Measurements from ENCODE around the gene BAIAP2L2. TPM values are rescaled to one million over a fixed set of nuclear protein-coding genes. Genes with fewer than 3 reads are reported as not detected.

BAIAP2L2 gene
- total and polyA plus RNA-seq, 2 experiments from 2014 or later: 3.9 to 5.6 TPM

DNA sequence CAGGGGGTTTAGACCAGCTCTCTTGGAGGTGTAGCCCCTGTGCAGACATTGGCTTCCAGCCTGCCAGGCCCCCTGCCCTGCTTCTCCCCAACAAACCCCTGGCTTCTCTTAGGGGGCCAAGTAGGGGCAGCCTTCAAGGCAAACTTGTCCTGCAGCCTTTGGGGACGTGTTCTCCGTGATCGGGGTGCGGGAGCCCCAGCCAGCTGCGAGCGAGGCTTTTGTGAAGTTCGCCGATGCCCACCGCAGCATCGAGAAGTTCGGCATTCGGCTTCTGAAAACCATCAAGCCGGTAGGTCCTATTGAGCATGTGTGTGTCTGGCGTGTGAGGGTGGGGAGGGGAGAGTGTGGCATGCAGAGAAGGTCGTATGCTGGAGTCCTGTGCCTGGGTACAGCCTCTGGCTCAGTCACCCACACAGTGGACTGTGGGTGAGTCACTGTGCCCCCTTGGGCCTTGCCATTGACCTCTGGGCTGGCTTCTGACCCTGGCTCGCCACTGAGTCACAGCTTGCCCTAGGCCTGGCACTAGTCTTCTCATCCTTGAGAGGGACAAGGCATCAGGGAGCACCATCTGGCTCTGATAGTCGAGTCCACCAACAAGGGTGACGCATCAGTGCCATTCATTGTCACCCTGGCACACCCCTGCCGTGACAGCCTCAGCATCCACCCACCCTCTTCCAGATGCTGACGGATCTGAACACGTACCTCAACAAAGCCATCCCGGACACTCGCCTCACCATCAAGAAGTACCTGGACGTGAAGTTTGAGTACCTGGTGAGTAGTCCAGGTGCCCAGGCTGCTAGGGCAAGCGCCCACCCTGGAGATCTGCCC lies 37.9 kb downstream of the BAIAP2L2 start:
- H3K27ac Mint-ChIP-seq: no peak overlapping the region

DNA sequence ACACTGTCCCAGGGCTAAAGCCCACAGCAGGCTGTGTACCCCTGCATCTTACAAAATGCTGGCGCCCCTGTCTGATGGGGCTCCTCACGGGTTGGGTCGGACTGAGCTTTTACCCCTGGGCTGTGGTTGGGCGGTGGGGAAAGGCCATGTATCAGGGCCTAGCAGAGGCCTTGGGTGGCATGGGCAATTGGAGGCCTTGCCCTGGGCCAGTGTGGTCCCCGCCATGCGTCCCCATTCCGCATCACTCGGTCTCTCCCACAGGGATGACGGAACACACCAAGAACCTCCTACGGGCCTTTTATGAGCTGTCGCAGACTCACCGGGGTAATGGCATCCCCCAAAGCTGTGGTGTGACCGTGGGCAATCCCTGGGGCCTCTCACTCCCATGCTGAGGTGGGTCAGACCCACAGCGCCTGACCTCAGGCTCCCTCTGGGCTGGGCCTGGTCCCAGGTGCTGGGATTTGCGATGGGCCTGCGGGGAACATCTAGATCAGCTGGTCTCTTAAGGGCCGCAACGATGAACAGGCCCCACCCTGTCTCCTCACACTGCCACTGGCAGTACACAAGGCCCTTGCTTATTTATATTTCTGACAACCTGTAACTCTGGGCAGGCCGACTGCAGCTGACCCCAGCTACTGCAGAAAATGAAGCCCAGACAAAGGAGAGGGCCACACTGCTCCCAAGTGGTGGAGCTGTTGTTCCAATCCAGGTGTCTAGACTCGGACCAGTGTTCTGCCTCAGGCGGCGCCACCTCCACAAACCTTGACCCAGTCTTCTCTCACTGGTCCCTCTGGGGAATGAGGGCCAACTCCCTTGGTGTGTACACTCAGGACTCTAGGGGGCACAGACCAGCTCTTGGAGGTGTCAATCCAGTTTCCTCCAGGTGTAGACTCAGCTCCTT lies 38.8 kb downstream of the BAIAP2L2 start:
- H3K4me1 Mint-ChIP-seq: peaks cover 5% of the 10 kb centered on the region; the same call in 2 of the 3 replicates
- H3K9me3 Mint-ChIP-seq: no peaks in the 10 kb centered on the region
- Histone ChIP-seq H3K79me2 (replicated peaks; ENCODE audit: insufficient read depth) (no peaks in the 10 kb centered on the region), H3K36me3 (ENCODE audit: insufficient read depth) (no peaks in the 10 kb centered on the region), H3K4me2 (no peak overlapping the region), H3K9me2 (ENCODE audit: insufficient read depth) (no peaks in the 10 kb centered on the region), H4K20me1 (replicated peaks; ENCODE audit: insufficient read depth) (no peaks in the 10 kb centered on the region; the same call in 1 of the 2 replicates), H3F3A (replicated peaks; ENCODE audit: low read depth) (no peaks in the 10 kb centered on the region), H3K27ac (ENCODE audit: low read depth) (no peak overlapping the region), H3K27me3 (ENCODE audit: insufficient read depth) (no peaks in the 10 kb centered on the region), H2AFZ (no peak overlapping the region), H3K4me3 (no peak overlapping the region), H3K4me1 (ENCODE audit: insufficient read depth) (0 out of 2 replicates have a peak, but pooled peaks cover 3% of the 10 kb centered on the region)
- H3K4me3 Mint-ChIP-seq: no peak overlapping the region
- peaks cover 34% of the 10 kb centered on the region for H3K36me3 Mint-ChIP-seq (ENCODE audit: low read depth)
- H3K27me3 Mint-ChIP-seq (ENCODE audit: insufficient read depth, low read depth, poor library complexity): peaks cover 13% of the 10 kb centered on the region
- DNase-seq (ENCODE audit: low spot score): no peak
- no peak for ATAC-seq
- no peak overlapping the region for H3K27ac Mint-ChIP-seq
- TF ChIP-seq ZNF114 (CRISPR knock-in tag; IDR thresholded peaks at IDR 0.05): no peak
- TF ChIP-seq EZH2phosphoT487 (IDR thresholded peaks at IDR 0.05; ENCODE audit: unreplicated experiment): no peak
- TF ChIP-seq, protein P1, sequence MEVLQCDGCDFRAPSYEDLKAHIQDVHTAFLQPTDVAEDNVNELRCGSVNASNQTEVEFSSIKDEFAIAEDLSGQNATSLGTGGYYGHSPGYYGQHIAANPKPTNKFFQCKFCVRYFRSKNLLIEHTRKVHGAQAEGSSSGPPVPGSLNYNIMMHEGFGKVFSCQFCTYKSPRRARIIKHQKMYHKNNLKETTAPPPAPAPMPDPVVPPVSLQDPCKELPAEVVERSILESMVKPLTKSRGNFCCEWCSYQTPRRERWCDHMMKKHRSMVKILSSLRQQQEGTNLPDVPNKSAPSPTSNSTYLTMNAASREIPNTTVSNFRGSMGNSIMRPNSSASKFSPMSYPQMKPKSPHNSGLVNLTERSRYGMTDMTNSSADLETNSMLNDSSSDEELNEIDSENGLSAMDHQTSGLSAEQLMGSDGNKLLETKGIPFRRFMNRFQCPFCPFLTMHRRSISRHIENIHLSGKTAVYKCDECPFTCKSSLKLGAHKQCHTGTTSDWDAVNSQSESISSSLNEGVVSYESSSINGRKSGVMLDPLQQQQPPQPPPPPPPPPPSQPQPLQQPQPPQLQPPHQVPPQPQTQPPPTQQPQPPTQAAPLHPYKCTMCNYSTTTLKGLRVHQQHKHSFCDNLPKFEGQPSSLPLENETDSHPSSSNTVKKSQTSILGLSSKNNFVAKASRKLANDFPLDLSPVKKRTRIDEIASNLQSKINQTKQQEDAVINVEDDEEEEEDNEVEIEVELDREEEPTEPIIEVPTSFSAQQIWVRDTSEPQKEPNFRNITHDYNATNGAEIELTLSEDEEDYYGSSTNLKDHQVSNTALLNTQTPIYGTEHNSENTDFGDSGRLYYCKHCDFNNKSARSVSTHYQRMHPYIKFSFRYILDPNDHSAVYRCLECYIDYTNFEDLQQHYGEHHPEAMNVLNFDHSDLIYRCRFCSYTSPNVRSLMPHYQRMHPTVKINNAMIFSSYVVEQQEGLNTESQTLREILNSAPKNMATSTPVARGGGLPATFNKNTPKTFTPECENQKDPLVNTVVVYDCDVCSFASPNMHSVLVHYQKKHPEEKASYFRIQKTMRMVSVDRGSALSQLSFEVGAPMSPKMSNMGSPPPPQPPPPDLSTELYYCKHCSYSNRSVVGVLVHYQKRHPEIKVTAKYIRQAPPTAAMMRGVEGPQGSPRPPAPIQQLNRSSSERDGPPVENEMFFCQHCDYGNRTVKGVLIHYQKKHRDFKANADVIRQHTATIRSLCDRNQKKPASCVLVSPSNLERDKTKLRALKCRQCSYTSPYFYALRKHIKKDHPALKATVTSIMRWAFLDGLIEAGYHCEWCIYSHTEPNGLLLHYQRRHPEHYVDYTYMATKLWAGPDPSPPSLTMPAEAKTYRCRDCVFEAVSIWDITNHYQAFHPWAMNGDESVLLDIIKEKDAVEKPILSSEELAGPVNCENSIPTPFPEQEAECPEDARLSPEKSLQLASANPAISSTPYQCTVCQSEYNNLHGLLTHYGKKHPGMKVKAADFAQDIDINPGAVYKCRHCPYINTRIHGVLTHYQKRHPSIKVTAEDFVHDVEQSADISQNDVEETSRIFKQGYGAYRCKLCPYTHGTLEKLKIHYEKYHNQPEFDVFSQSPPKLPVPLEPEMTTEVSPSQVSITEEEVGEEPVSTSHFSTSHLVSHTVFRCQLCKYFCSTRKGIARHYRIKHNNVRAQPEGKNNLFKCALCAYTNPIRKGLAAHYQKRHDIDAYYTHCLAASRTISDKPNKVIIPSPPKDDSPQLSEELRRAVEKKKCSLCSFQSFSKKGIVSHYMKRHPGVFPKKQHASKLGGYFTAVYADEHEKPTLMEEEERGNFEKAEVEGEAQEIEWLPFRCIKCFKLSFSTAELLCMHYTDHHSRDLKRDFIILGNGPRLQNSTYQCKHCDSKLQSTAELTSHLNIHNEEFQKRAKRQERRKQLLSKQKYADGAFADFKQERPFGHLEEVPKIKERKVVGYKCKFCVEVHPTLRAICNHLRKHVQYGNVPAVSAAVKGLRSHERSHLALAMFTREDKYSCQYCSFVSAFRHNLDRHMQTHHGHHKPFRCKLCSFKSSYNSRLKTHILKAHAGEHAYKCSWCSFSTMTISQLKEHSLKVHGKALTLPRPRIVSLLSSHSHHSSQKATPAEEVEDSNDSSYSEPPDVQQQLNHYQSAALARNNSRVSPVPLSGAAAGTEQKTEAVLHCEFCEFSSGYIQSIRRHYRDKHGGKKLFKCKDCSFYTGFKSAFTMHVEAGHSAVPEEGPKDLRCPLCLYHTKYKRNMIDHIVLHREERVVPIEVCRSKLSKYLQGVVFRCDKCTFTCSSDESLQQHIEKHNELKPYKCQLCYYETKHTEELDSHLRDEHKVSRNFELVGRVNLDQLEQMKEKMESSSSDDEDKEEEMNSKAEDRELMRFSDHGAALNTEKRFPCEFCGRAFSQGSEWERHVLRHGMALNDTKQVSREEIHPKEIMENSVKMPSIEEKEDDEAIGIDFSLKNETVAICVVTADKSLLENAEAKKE (CRISPR knock-in tag; IDR thresholded peaks at IDR 0.05): no peak
- no peak for TF ChIP-seq JUNB (IDR thresholded peaks at IDR 0.05; ENCODE audit: unreplicated experiment)
- TF ChIP-seq, protein P2, sequence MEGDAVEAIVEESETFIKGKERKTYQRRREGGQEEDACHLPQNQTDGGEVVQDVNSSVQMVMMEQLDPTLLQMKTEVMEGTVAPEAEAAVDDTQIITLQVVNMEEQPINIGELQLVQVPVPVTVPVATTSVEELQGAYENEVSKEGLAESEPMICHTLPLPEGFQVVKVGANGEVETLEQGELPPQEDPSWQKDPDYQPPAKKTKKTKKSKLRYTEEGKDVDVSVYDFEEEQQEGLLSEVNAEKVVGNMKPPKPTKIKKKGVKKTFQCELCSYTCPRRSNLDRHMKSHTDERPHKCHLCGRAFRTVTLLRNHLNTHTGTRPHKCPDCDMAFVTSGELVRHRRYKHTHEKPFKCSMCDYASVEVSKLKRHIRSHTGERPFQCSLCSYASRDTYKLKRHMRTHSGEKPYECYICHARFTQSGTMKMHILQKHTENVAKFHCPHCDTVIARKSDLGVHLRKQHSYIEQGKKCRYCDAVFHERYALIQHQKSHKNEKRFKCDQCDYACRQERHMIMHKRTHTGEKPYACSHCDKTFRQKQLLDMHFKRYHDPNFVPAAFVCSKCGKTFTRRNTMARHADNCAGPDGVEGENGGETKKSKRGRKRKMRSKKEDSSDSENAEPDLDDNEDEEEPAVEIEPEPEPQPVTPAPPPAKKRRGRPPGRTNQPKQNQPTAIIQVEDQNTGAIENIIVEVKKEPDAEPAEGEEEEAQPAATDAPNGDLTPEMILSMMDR (conservative IDR thresholded peaks at IDR 0.05; ENCODE audit: low read depth in 2 of 2): peak in 1 of 2 experiments; percentile 23; a peak in 2 of 4 replicates
- TF ChIP-seq CREB1 (CRISPR knock-in tag; IDR thresholded peaks at IDR 0.05; ENCODE audit: low read depth): no peak

More for the DNA sequence above, 37.9 kb downstream of the BAIAP2L2 start:
- DNase-seq (ENCODE audit: low spot score): no peak
- Mint-ChIP-seq H3K27me3 (ENCODE audit: insufficient read depth, low read depth, poor library complexity) (peaks cover 11% of the 10 kb centered on the region), H3K36me3 (ENCODE audit: low read depth) (peaks cover 32% of the 10 kb centered on the region), H3K4me1 (peaks cover 5% of the 10 kb centered on the region; the same call in 2 of the 3 replicates), H3K4me3 (no peak overlapping the region), H3K9me3 (no peaks in the 10 kb centered on the region)
- no peak for TF ChIP-seq ZNF331 (CRISPR knock-in tag; IDR thresholded peaks at IDR 0.05; ENCODE audit: low read depth)
- Histone ChIP-seq H3K36me3 (ENCODE audit: insufficient read depth) (no peaks in the 10 kb centered on the region), H3K4me3 (no peak overlapping the region), H3K4me1 (ENCODE audit: insufficient read depth) (0 out of 2 replicates have a peak, but pooled peaks cover 3% of the 10 kb centered on the region), H3K4me2 (no peak overlapping the region), H2AFZ (no peak overlapping the region), H3K27ac (ENCODE audit: low read depth) (no peak overlapping the region), H3K27me3 (ENCODE audit: insufficient read depth) (no peaks in the 10 kb centered on the region), H3K79me2 (replicated peaks; ENCODE audit: insufficient read depth) (no peaks in the 10 kb centered on the region), H3K9me2 (ENCODE audit: insufficient read depth) (no peaks in the 10 kb centered on the region), H4K20me1 (replicated peaks; ENCODE audit: insufficient read depth) (no peaks in the 10 kb centered on the region; the same call in 1 of the 2 replicates), H3F3A (replicated peaks; ENCODE audit: low read depth) (no peaks in the 10 kb centered on the region)
- ATAC-seq: no peak
